GM23338 (cell line): ENCODE data around the gene FAM185A.
"Not testable (repeated sequence)": the region's sequence is repeated elsewhere in the genome, so short reads cannot be mapped to it uniquely, and the experiment has no call there.

Experiments used
- CREB1 ChIP-seq: fragments of 250-450 bp; sonication (Bioruptor Pico); IDR thresholded peaks from 2 replicates; pipeline ENCODE4 v1.5.0; 2020; ENCODE audit warnings: low read depth, mild to moderate bottlenecking, moderate library complexity
- EZH2 ChIP-seq: fragments of 200-600 bp; sonication (generic); IDR thresholded peaks from one replicate; pipeline ENCODE4 v1.8.0; 2017; ENCODE audit warnings: antibody characterized with exemption, mild to moderate bottlenecking, low read depth; ENCODE audit not compliant: unreplicated experiment
- EZH2phosphoT487 ChIP-seq: fragments of 200-600 bp; sonication (generic); IDR thresholded peaks from one replicate; pipeline ENCODE4 v1.8.1; 2018; ENCODE audit warnings: antibody characterized with exemption; ENCODE audit not compliant: unreplicated experiment
- TF ChIP-seq, protein P1 (sequence below): fragments of 250-450 bp; sonication (Bioruptor Pico); IDR thresholded peaks from 2 replicates; pipeline ENCODE4 v1.5.0; 2020; ENCODE audit warnings: mild to moderate bottlenecking, moderate library complexity

DNA sequence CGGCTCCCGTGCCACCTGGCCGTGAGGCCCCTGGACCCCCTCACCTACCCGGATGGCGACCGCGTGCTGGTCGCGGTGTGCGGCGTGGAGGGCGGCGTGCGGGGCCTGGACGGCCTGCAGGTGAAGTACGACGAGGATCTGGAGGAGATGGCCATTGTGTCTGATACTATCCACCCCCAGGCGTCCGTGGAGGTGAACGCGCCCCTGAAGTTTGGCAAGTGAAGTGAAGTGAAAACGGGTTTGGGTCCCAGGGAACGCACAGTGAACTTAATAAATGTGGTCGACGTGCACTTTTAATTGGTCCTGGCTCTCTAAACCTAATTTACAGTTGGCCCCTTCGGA lies 617 bp downstream of the FAM185A start:
- TF ChIP-seq EZH2phosphoT487; CREB1 (CRISPR knock-in tag); EZH2: not testable (repeated sequence)
- TF ChIP-seq, protein P1, sequence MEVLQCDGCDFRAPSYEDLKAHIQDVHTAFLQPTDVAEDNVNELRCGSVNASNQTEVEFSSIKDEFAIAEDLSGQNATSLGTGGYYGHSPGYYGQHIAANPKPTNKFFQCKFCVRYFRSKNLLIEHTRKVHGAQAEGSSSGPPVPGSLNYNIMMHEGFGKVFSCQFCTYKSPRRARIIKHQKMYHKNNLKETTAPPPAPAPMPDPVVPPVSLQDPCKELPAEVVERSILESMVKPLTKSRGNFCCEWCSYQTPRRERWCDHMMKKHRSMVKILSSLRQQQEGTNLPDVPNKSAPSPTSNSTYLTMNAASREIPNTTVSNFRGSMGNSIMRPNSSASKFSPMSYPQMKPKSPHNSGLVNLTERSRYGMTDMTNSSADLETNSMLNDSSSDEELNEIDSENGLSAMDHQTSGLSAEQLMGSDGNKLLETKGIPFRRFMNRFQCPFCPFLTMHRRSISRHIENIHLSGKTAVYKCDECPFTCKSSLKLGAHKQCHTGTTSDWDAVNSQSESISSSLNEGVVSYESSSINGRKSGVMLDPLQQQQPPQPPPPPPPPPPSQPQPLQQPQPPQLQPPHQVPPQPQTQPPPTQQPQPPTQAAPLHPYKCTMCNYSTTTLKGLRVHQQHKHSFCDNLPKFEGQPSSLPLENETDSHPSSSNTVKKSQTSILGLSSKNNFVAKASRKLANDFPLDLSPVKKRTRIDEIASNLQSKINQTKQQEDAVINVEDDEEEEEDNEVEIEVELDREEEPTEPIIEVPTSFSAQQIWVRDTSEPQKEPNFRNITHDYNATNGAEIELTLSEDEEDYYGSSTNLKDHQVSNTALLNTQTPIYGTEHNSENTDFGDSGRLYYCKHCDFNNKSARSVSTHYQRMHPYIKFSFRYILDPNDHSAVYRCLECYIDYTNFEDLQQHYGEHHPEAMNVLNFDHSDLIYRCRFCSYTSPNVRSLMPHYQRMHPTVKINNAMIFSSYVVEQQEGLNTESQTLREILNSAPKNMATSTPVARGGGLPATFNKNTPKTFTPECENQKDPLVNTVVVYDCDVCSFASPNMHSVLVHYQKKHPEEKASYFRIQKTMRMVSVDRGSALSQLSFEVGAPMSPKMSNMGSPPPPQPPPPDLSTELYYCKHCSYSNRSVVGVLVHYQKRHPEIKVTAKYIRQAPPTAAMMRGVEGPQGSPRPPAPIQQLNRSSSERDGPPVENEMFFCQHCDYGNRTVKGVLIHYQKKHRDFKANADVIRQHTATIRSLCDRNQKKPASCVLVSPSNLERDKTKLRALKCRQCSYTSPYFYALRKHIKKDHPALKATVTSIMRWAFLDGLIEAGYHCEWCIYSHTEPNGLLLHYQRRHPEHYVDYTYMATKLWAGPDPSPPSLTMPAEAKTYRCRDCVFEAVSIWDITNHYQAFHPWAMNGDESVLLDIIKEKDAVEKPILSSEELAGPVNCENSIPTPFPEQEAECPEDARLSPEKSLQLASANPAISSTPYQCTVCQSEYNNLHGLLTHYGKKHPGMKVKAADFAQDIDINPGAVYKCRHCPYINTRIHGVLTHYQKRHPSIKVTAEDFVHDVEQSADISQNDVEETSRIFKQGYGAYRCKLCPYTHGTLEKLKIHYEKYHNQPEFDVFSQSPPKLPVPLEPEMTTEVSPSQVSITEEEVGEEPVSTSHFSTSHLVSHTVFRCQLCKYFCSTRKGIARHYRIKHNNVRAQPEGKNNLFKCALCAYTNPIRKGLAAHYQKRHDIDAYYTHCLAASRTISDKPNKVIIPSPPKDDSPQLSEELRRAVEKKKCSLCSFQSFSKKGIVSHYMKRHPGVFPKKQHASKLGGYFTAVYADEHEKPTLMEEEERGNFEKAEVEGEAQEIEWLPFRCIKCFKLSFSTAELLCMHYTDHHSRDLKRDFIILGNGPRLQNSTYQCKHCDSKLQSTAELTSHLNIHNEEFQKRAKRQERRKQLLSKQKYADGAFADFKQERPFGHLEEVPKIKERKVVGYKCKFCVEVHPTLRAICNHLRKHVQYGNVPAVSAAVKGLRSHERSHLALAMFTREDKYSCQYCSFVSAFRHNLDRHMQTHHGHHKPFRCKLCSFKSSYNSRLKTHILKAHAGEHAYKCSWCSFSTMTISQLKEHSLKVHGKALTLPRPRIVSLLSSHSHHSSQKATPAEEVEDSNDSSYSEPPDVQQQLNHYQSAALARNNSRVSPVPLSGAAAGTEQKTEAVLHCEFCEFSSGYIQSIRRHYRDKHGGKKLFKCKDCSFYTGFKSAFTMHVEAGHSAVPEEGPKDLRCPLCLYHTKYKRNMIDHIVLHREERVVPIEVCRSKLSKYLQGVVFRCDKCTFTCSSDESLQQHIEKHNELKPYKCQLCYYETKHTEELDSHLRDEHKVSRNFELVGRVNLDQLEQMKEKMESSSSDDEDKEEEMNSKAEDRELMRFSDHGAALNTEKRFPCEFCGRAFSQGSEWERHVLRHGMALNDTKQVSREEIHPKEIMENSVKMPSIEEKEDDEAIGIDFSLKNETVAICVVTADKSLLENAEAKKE (CRISPR knock-in tag) = not testable (repeated sequence)
